ENCODE results near the gene MSANTD2. TPM values are rescaled to one million over a fixed set of nuclear protein-coding genes. Genes with fewer than 3 reads are reported as not detected.

The MSANTD2 gene
- polyA plus RNA-seq, 3 donors, result 1.2 to 5.8 (median 1.8) TPM

DNA sequence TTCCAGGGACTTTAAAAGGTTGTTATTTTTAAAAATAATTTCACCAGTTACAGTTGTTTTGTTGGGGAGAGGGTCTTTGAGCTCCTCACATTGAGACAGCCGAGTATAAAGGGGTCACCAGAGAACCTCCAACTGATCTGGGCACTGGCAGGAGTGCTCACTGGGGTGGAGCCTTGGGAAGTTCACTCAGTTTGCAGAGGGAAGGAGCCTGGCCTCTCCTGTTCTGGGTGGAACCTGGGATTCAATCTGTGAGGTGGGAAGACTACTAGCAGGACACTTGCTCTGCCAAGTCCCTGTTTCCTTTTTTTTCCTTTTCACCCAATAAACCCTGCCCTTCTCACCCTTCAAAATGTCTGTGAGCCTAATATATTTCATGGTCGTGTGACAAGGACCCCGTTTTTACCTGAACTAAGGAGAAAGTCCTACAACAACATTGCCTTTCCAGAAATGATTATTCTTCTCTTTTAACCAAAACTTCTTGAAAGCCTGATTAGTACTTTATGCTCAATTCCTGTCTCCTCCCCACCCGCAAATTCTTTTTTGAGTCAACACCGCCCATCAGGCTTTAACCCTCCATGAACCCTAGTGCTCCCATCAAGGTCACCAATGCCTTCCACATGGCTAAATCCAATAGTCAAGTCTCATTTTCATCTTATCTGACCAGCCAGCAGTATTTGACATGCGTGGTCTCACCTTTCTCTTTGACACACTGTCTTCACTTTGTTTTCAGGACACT, 22.0 kb upstream of the MSANTD2 start:
- Histone ChIP-seq H3K9ac (ENCODE audit: insufficient read depth, low read length, poor library complexity, severe bottlenecking) (no peak overlapping the region), H4K20me1 (ENCODE audit: insufficient read depth, low read length) (no peaks in the 10 kb centered on the region), H3K9me3 (replicated peaks in 1 of 2; ENCODE audit: control insufficient read depth in 1 of 2, insufficient read depth in 1 of 2, low read length in 2 of 2) (no peaks in the 10 kb centered on the region), H3K79me2 (ENCODE audit: insufficient read depth, low read length) (no peaks in the 10 kb centered on the region), H3K4me1 (ENCODE audit: control insufficient read depth in 1 of 2, insufficient read depth in 2 of 2, low read length in 2 of 2) (no peaks in the 10 kb centered on the region), H3K4me3 (replicated peaks in 1 of 3; ENCODE audit: low read depth in 2 of 3, low read length in 3 of 3) (no peak overlapping the region), H3K27me3 (ENCODE audit: control insufficient read depth in 2 of 2, insufficient read depth in 2 of 2, low read length in 2 of 2) (peaks cover 0 to 14% of the 10 kb centered on the region in 2 donors), H3K27ac (ENCODE audit: low read depth in 1 of 2, low read length in 2 of 2) (no peak overlapping the region), H2AFZ (ENCODE audit: insufficient read depth, low read depth, low read length, poor library complexity, severe bottlenecking) (no peak overlapping the region), H3K36me3 (replicated peaks in 1 of 2; ENCODE audit: control insufficient read depth in 1 of 2, insufficient read depth in 2 of 2, low read length in 2 of 2) (no peaks in the 10 kb centered on the region), H3K4me2 (replicated peaks; ENCODE audit: extremely low read depth, low read length, poor library complexity, severe bottlenecking) (no peak overlapping the region)
- Mint-ChIP-seq H3K9me3 (peaks cover 0 to 5% (median 0%) of the 10 kb centered on the region in 7 donors), H3K27ac (no peak overlapping the region), H3K27me3 (ENCODE audit: low read depth in 3 of 3) (peaks cover 16 to 29% (median 19%) of the 10 kb centered on the region in 3 donors), H3K36me3 (no peaks in the 10 kb centered on the region), H3K4me3 (no peak overlapping the region), H3K4me1 (no peaks in the 10 kb centered on the region)
- DNase-seq, result no peak
- intact Hi-C loops (cut with micrococcal nuclease), result no loop called here
- TF ChIP-seq, protein P1, sequence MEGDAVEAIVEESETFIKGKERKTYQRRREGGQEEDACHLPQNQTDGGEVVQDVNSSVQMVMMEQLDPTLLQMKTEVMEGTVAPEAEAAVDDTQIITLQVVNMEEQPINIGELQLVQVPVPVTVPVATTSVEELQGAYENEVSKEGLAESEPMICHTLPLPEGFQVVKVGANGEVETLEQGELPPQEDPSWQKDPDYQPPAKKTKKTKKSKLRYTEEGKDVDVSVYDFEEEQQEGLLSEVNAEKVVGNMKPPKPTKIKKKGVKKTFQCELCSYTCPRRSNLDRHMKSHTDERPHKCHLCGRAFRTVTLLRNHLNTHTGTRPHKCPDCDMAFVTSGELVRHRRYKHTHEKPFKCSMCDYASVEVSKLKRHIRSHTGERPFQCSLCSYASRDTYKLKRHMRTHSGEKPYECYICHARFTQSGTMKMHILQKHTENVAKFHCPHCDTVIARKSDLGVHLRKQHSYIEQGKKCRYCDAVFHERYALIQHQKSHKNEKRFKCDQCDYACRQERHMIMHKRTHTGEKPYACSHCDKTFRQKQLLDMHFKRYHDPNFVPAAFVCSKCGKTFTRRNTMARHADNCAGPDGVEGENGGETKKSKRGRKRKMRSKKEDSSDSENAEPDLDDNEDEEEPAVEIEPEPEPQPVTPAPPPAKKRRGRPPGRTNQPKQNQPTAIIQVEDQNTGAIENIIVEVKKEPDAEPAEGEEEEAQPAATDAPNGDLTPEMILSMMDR (IDR thresholded peaks at IDR 0.05), result no peak
- 89% methylated on average over 6 of the region's 6 CpGs for WGBS (ENCODE audit: insufficient coverage)

DNA sequence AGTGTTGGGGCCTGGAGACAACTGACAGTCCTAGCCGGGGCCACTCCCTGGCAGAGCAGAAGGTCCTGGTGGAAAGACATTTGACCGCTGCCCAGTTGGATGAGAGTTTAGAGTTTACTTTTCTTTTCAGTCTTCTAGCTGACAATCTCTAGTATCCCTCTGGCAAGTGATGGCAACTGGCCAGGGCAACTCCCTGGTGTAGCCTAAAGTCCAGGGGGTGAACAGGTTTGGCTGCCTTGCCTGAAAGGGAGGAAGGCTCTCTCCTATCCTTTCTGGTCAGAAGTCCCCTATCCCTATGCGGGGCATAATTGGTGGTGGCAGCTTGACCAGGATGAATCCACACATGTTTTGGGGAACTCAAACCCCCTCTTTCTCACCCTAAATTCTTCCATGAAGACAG, 16.8 kb upstream of the MSANTD2 start:
- H3K27ac Mint-ChIP-seq, result no peak overlapping the region

More for the DNA sequence above, 16.8 kb upstream of the MSANTD2 start:
- Mint-ChIP-seq H3K36me3 (no peaks in the 10 kb centered on the region), H3K27me3 (ENCODE audit: low read depth in 3 of 3) (peaks cover 30 to 50% (median 33%) of the 10 kb centered on the region in 3 donors), H3K4me3 (no peak overlapping the region), H3K9me3 (peaks cover 0 to 5% (median 0%) of the 10 kb centered on the region in 7 donors), H3K4me1 (no peaks in the 10 kb centered on the region)
- Histone ChIP-seq H3K27me3 (ENCODE audit: control insufficient read depth in 2 of 2, insufficient read depth in 2 of 2, low read length in 2 of 2) (peaks cover 2 to 21% of the 10 kb centered on the region in 2 donors), H4K20me1 (ENCODE audit: insufficient read depth, low read length) (no peaks in the 10 kb centered on the region), H3K4me2 (replicated peaks; ENCODE audit: extremely low read depth, low read length, poor library complexity, severe bottlenecking) (no peak overlapping the region), H3K27ac (ENCODE audit: low read depth in 1 of 2, low read length in 2 of 2) (no peak overlapping the region), H3K36me3 (replicated peaks in 1 of 2; ENCODE audit: control insufficient read depth in 1 of 2, insufficient read depth in 2 of 2, low read length in 2 of 2) (no peaks in the 10 kb centered on the region), H3K4me1 (ENCODE audit: control insufficient read depth in 1 of 2, insufficient read depth in 2 of 2, low read length in 2 of 2) (no peaks in the 10 kb centered on the region), H3K9ac (ENCODE audit: insufficient read depth, low read length, poor library complexity, severe bottlenecking) (no peak overlapping the region), H3K4me3 (replicated peaks in 1 of 3; ENCODE audit: low read depth in 2 of 3, low read length in 3 of 3) (no peak overlapping the region), H3K9me3 (replicated peaks in 1 of 2; ENCODE audit: control insufficient read depth in 1 of 2, insufficient read depth in 1 of 2, low read length in 2 of 2) (no peaks in the 10 kb centered on the region), H3K79me2 (ENCODE audit: insufficient read depth, low read length) (no peaks in the 10 kb centered on the region), H2AFZ (ENCODE audit: insufficient read depth, low read depth, low read length, poor library complexity, severe bottlenecking) (no peak overlapping the region)
- WGBS (ENCODE audit: insufficient coverage), result 100% methylated on average over 1 of the region's 3 CpGs
- TF ChIP-seq, protein P1 (IDR thresholded peaks at IDR 0.05), result no peak
- no peak for DNase-seq
- intact Hi-C loops (cut with micrococcal nuclease), result no loop called here
